SK-N-DZ (cell line): ENCODE results near the gene CHRNB1.

Source experiments
- DNase-seq: peaks from one replicate; pipeline ENCODE4 v3.0.0-alpha.2; 2015; ENCODE audit warnings: low spot score

Gene CHRNB1

DNA sequence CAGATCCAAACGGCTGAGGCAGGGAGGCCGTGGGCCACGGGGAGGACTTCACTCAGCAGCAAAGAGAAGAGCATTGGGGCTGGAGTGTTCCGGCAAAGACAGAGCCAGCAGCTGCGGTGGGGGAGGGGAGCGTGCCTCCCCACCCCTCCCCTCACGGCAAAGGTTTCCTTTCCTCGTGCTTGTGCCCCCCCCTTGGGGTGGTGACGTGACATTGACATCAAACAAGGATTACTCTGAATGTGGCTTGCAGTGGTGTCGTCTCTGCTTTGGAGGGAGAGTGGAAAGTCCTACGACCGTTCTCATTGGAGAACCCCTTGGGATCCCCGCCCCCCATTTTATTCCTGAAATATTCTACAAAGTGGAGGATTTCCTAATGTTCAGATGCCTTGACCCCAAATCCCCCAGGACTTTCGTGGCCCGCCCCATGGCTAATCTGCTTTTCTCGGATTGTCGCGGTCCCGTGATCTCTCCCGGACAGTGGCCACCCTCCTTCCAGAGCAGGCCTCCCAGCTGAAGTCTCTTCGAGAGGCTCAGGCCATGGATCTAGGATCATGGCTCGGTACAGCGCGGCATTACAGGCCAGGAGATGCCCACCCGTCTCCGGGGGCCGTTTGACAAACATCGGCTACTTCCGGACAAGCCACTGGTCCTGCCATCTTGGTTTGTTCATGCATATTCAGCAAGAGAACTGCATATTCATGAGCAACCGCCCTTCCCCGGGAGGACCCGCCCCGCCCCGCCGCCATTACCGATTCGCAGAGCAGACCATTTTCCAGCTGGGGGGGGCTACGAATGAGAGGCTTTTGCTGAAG lies 38.6 kb downstream of the CHRNB1 start:
- peak; percentile 96 for DNase-seq

DNA sequence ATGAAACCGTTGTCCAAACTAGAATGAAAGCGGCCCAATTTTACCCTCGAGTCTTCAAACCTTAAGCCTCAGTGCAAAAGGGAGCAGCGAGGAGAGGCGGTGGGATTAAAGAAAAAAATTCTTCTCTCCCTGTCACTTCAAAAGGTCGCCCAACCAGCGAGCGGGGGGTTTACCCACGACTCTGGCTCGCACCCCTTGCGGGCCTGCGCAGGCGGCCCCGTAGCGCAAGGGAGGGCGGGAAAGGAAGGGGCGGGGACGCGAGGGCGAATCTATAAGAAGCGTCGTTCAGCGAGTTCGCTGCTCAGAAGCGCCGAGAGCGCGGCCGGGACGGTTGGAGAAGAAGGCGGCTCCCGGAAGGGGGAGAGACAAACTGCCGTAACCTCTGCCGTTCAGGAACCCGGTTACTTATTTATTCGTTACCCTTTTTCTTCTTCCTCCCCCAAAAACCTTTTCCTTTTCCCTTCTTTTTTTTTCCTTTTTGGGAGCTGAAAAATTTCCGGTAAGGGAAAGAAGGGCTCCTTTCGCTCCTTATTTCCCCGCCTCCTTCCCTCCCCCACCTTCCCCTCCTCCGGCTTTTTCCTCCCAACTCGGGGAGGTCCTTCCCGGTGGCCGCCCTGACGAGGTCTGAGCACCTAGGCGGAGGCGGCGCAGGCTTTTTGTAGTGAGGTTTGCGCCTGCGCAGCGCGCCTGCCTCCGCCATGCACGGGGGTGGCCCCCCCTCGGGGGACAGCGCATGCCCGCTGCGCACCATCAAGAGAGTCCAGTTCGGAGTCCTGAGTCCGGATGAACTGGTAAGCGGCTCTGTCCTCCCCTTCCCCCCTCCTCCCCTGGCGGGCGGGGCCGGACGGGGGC lies 39.4 kb downstream of the CHRNB1 start, which contains the start of gene POLR2A:
Gene POLR2A, plus strand, starts transcription at position 300 of the 852 bp plus-strand sequence.
- DNase-seq, result peak; percentile 97

DNA sequence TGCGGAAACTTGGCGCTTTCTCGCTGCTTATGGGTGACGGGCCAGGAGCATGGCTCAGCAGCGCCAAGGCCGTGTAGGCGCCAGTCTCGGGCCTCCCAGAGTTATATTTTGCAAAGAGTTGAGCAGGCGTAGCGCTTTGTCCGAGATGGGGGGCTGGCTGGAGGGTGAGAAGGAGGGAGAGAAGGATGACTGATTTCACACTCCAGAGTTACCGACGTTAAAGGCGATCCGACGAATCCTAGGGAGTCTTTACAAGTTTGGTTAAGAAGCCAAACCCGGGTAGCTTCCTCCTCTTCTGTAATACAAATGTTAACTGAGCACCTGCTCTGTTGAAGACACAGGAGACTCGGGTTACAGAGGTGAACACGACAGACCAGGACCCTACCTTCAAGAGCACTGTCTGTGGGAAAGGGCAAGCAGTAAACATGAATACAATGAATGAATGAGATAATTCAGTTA lies 40.1 kb downstream of the CHRNB1 start:
- no peak for DNase-seq

DNA sequence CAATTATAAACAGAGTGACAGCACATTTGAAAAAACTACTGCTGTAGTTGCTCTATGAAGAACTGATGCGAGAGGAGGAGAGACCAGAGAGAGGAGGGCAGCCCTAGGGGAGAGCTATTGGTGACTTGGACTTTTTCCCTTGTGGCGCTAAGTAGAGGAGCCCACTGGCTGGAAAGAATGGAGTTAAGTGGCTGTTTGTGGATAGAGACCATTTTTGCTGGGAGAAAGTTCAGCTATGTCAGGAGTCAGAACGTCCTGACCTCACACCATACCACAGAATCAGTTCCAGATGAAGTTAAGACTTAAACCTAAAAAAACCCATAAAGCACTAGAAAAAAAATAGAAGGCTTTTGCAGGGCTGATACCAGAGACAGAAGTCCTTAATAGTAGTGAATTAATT lies 41.3 kb downstream of the CHRNB1 start:
- no peak for DNase-seq

DNA sequence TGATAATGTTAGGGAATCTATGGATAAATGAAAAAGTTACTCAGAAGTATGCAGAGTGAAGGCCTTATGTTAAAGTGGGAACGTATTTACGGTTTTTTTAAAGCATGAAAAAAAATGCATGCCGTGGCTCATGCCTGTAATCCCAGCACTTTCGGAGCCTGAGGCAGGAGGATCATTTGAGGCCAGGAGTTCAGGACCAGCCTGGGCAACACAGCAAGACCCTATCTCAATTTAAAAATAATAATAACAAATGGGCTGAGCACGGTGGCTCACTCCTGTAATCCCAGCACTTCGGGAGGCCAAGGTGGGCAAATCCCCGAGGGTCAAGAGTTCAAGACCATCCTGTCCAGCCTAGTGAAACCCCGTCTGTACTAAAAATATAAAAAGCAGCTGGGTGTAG lies 45.3 kb downstream of the CHRNB1 start:
- DNase-seq, result no peak

DNA sequence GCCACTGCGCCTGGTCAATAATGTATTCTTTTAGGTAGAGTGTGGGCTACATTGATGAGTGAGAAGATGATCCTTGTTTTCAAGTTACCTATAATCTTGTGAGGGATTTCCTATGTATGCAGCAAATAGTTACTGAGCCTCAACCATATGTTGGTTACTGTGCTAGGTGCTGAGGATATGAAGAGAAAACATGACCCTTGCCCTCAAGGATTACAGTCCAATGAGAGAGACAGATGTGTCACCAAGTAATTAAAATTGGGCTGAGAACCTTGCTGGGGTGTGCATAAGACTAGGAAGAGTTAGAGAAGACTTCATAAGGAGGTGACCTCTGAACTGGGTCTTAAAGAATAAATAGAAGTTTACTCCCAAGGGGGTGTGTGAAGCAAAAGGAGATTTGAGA lies 46.7 kb downstream of the CHRNB1 start:
- no peak for DNase-seq

DNA sequence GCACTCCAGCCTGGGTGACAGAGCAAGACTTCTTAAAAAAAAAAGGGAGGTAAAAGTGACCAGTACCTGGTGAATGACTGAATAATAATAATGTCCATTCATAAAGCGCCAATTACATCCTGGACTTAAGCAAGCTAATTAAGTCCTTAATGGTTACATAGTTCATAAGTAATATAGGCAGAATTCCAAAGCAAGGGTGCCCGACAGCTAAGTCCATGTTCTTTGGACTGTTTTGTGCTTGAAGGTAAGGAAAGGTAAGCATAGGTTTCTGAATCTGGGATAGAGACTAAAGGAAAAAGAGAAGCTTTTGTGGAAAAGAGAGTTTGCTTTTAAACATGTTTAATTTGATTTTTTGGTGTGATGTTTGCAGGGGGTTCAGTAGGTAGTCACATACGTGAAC lies 49.1 kb downstream of the CHRNB1 start:
- no peak for DNase-seq

DNA sequence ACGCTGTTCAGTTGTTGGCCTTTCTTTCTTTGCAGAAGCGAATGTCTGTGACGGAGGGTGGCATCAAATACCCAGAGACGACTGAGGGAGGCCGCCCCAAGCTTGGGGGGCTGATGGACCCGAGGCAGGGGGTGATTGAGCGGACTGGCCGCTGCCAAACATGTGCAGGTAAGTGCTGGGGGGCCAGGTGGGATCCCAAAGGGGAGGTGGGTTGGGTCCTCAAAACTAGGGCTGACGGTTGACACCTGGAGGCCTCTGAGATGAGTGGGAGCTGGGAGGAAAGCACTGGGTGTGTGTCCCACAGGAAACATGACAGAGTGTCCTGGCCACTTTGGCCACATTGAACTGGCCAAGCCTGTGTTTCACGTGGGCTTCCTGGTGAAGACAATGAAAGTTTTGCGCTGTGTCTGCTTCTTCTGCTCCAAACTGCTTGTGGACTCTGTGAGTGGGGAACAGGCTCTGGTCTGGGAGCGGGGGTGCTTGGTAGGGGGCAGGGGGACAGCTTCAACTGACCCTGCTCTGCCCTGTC lies 51.1 kb downstream of the CHRNB1 start:
- DNase-seq, result no peak

DNA sequence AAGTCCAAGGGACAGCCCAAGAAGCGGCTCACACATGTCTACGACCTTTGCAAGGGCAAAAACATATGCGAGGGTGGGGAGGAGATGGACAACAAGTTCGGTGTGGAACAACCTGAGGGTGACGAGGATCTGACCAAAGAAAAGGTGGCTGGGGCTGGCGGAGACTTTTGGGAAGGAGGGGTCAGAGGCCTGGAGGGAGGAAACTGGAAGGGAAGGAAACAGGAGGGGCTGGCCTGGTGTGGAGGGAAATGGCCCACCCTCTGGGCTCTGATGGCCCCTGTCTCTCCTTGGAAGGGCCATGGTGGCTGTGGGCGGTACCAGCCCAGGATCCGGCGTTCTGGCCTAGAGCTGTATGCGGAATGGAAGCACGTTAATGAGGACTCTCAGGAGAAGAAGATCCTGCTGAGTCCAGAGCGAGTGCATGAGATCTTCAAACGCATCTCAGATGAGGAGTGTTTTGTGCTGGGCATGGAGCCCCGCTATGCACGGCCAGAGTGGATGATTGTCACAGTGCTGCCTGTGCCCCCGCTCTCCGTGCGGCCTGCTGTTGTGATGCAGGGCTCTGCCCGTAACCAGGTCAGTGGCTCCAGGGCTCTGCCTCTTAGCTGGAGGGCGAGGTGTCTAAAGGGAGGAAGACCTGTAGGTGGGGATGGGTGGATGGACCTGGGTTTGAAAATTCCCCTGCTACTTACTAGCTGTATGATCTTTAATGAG lies 51.8 kb downstream of the CHRNB1 start:
- DNase-seq, result no peak

DNA sequence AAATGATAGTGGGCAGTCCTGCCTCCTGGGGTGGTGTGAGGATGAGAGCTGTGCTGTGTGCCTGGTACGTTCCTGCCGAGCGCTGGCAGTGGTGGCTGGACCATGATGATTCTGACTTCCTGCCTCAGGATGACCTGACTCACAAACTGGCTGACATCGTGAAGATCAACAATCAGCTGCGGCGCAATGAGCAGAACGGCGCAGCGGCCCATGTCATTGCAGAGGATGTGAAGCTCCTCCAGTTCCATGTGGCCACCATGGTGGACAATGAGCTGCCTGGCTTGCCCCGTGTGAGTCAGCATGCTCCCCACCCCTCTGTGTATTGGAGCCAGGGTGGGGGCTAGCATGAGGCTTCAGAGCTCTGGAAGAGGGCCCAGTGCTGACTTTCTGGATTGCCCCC lies 52.4 kb downstream of the CHRNB1 start:
- DNase-seq, result no peak

DNA sequence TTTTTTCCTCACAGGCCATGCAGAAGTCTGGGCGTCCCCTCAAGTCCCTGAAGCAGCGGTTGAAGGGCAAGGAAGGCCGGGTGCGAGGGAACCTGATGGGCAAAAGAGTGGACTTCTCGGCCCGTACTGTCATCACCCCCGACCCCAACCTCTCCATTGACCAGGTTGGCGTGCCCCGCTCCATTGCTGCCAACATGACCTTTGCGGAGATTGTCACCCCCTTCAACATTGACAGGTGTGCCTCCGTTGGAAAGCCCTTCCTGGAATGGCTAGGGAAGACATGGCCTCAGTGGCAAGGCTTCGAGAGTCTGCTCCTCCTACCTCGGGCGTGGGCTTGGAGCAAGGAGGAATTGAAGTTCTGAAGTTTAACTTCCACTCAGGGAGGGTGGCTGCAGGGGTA lies 52.8 kb downstream of the CHRNB1 start:
- no peak for DNase-seq

DNA sequence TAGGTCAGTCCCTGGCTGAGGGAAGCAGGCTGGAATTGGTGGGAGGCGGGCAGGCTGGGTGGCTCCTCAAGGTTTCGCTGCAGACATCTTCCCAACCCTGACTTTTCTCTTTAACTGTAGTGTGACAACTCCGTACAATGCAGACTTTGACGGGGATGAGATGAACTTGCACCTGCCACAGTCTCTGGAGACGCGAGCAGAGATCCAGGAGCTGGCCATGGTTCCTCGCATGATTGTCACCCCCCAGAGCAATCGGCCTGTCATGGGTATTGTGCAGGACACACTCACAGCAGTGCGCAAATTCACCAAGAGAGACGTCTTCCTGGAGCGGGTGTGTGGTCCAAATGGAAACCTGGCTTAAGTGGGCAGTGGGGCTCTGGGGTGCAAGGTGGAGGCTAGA lies 54.3 kb downstream of the CHRNB1 start:
- DNase-seq, result no peak

DNA sequence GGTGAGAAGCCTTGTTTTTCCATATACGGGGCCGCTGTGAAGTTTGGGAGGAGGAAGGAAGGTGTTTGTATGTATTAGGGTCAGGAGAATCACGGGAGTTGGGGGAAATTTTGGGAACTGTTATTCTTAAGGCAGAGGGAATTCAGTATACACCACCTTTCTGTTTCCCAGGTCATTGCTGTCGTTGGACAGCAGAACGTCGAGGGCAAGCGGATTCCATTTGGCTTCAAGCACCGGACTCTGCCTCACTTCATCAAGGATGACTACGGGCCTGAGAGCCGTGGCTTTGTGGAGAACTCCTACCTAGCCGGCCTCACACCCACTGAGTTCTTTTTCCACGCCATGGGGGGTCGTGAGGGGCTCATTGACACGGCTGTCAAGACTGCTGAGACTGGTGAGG lies 56.9 kb downstream of the CHRNB1 start:
- DNase-seq, result no peak

DNA sequence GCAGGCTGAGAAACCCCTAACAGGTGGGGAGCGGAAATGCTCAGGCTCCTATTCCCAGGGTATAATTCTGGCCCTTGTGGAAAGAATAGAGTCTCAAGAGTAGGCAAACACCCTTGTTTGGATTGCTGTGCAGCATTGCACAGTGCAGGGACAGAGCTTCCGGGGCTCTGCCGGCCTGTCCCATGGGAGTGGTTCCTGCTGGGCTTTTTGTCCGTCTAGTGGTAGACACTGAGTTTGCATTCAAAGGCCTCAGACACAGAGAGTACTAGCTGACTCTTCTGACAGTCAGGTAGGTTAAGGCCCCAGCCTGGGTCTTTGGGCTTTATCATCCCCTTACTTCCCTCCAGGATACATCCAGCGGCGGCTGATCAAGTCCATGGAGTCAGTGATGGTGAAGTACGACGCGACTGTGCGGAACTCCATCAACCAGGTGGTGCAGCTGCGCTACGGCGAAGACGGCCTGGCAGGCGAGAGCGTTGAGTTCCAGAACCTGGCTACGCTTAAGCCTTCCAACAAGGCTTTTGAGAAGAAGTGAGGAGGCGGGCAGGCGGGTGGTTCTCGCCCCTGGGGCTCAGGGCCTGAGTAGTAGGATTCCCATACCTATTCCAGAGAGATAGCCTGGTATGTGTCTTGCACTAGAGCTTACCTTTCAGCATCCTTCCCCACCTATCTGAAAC lies 57.4 kb downstream of the CHRNB1 start:
- no peak for DNase-seq

DNA sequence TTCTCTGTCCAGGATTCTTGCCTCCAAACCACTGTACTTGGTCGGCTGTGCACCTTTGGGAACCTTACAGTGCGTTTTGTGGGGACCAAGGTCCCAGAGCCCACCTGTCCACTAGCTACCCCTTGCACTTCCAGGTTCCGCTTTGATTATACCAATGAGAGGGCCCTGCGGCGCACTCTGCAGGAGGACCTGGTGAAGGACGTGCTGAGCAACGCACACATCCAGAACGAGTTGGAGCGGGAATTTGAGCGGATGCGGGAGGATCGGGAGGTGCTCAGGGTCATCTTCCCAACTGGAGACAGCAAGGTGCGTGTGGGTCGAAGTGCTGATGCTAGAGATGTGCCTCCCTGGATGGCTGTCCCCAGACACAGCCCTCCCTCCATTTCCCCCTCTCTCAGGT lies 58.1 kb downstream of the CHRNB1 start:
- DNase-seq, result no peak

DNA sequence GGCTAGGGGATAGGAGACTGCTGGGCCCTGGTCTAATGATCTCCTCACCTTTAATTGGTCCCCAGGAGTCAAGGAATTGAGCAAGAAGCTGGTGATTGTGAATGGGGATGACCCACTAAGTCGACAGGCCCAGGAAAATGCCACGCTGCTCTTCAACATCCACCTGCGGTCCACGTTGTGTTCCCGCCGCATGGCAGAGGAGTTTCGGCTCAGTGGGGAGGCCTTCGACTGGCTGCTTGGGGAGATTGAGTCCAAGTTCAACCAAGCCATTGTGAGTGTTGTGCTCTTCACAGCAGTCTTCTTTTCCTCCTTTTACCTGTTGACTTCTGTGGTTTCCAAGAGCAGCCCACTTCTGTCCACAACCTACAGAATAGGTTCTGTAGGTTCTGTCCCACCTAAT lies 58.7 kb downstream of the CHRNB1 start:
- no peak for DNase-seq
